ENCODE results near the gene KCNH2. TPM values are rescaled to one million over a fixed set of nuclear protein-coding genes. Genes with fewer than 3 reads are reported as not detected.
"Not testable (repeated sequence)": the region's sequence is repeated elsewhere in the genome, so short reads cannot be mapped to it uniquely, and the experiment has no call there.

The KCNH2 gene
- total RNA-seq, result 0.23 and 0.36 TPM in 2 replicates

GRCh38 chr7:150978126-150978789 is at the start of gene KCNH2:
TSS of gene KCNH2 (minus strand) at chr7:150978321. CDS start at chr7:150977913, 408 bp downstream.
- intact Hi-C loops (cut with micrococcal nuclease), result loop anchor here (5.0 to 10.0 kb wide), 2 partner anchors 34 to 107 kb away; partner anchors contain the start of genes AGAP3, FASTK and TMUB1

- intact Hi-C loops (cut with micrococcal nuclease), result loop anchor here (1.0 kb wide), 4 partner anchors 14 to 84 kb away; partner anchors contain the start of gene TMUB1
These were observed 49.6 kb upstream of the KCNH2 start for GRCh38 chr7:151027728-151028130.

- intact Hi-C loops (cut with micrococcal nuclease), result not testable (repeated sequence)
These were observed 48.9 kb upstream of the KCNH2 start for GRCh38 chr7:151026771-151027727.

GRCh38 chr7:151025924-151026671 is 48.0 kb upstream of the KCNH2 start:
- intact Hi-C loops (cut with micrococcal nuclease), result no loop called here

- intact Hi-C loops (cut with micrococcal nuclease), result no loop called here
These were observed 46.4 kb upstream of the KCNH2 start, which contains the start of gene ATG9B for GRCh38 chr7:151024435-151025056. TSS of gene ATG9B (minus strand) at chr7:151024494. CDS start at chr7:151024423, 71 bp downstream.

- intact Hi-C loops (cut with micrococcal nuclease), result no loop called here
These were observed 45.1 kb upstream of the KCNH2 start for GRCh38 chr7:151023232-151023631.

GRCh38 chr7:151020231-151020630 is 42.1 kb upstream of the KCNH2 start:
- intact Hi-C loops (cut with micrococcal nuclease), result no loop called here

GRCh38 chr7:151019130-151019447 is 41.0 kb upstream of the KCNH2 start:
- intact Hi-C loops (cut with micrococcal nuclease), result no loop called here

GRCh38 chr7:151018421-151019129 is 40.5 kb upstream of the KCNH2 start:
- intact Hi-C loops (cut with micrococcal nuclease), result loop anchor here (1.0 kb wide), 1 partner anchor 55 kb away; no protein-coding TSS in a partner anchor

- intact Hi-C loops (cut with micrococcal nuclease), result loop anchor here (1.0 kb wide), 1 partner anchor 55 kb away; no protein-coding TSS in a partner anchor
These were observed 39.9 kb upstream of the KCNH2 start for GRCh38 chr7:151017953-151018420.

GRCh38 chr7:151017370-151017952 is 39.3 kb upstream of the KCNH2 start:
- intact Hi-C loops (cut with micrococcal nuclease), result no loop called here

- intact Hi-C loops (cut with micrococcal nuclease), result no loop called here
These were observed 38.8 kb upstream of the KCNH2 start for GRCh38 chr7:151016942-151017341.

- intact Hi-C loops (cut with micrococcal nuclease), result no loop called here
These were observed 38.4 kb upstream of the KCNH2 start for GRCh38 chr7:151016505-151016904.

- intact Hi-C loops (cut with micrococcal nuclease), result no loop called here
These were observed 37.8 kb upstream of the KCNH2 start for GRCh38 chr7:151015967-151016366.

- intact Hi-C loops (cut with micrococcal nuclease), result loop anchor here (5.0 kb wide), 3 partner anchors 38 to 327 kb away; partner anchors contain the start of genes CDK5, KCNH2, NUB1 and SLC4A2
These were observed 36.8 kb upstream of the KCNH2 start for GRCh38 chr7:151014950-151015349.

GRCh38 chr7:151013733-151014497 is 35.8 kb upstream of the KCNH2 start:
- intact Hi-C loops (cut with micrococcal nuclease), result loop anchor here (1.0 to 5.0 kb wide), 4 partner anchors 14 to 328 kb away; partner anchors contain the start of genes ABCB8, CDK5, KCNH2 and NUB1

GRCh38 chr7:151013356-151013732 is 35.2 kb upstream of the KCNH2 start:
- intact Hi-C loops (cut with micrococcal nuclease), result loop anchor here (1.0 to 5.0 kb wide), 4 partner anchors 15 to 329 kb away; partner anchors contain the start of genes ABCB8, CDK5, KCNH2 and NUB1

- intact Hi-C loops (cut with micrococcal nuclease), result loop anchor here (1.0 to 5.0 kb wide), 4 partner anchors 15 to 329 kb away; partner anchors contain the start of genes ABCB8, CDK5, KCNH2 and NUB1
These were observed 34.8 kb upstream of the KCNH2 start for GRCh38 chr7:151012911-151013347.

All from T-helper 2 cell treated with Interferon-gamma antibody and Interleukin-4, amounts not matched to agents 100 ng/mL and 5 ng/mL, for 36 hours (primary cell).